GM19238 (cell line): ENCODE results near the gene CAPN10.

Experiments
- DNase-seq: peaks from one replicate; pipeline ENCODE4 v3.0.0; 2011; ENCODE audit warnings: low spot score; ENCODE audit not compliant: insufficient read length

The CAPN10 gene

DNA sequence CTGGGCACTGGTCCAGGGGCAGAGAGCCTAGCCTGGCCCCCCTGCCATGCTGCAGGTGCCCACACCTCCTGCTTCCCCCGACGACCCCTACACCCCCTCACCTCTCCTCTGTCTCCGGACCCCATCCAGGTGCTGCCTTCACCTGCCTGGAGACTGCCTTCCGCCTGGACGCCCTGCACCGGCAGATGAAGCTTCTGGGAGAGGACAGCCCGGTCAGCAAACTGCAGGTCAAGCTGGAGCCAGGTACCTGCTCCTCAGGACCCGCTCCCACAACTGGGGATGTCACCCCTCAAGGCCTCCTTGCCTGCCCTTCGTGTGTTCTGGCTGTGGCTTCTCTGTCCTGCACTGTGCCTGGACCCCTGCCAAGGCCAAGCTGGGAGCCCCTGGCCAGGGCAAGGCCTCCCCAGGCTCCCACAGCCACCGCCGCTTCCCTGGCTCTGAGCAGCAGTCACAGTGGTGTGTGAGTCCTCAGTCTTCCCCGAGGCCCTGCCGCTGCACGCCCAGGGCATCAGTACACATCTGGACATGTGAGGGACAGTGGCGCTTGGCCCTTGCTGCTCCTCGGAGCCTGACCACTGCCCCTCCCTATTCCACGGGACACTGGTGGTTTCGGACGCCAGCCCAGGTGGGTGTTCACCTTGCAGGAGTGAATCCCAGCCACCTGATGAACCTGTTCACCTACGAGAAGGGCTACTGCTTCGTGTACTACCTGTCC, 12.0 kb upstream of the CAPN10 start:
- no peak for DNase-seq

GRCh38 chr2:240575101-240575965, 11.2 kb upstream of the CAPN10 start:
- DNase-seq, result no peak

- DNase-seq, result no peak
Measured at GRCh38 chr2:240576036-240576435, 10.5 kb upstream of the CAPN10 start.

- DNase-seq, result no peak
Measured at GRCh38 chr2:240576436-240577205, 9.9 kb upstream of the CAPN10 start.

DNA sequence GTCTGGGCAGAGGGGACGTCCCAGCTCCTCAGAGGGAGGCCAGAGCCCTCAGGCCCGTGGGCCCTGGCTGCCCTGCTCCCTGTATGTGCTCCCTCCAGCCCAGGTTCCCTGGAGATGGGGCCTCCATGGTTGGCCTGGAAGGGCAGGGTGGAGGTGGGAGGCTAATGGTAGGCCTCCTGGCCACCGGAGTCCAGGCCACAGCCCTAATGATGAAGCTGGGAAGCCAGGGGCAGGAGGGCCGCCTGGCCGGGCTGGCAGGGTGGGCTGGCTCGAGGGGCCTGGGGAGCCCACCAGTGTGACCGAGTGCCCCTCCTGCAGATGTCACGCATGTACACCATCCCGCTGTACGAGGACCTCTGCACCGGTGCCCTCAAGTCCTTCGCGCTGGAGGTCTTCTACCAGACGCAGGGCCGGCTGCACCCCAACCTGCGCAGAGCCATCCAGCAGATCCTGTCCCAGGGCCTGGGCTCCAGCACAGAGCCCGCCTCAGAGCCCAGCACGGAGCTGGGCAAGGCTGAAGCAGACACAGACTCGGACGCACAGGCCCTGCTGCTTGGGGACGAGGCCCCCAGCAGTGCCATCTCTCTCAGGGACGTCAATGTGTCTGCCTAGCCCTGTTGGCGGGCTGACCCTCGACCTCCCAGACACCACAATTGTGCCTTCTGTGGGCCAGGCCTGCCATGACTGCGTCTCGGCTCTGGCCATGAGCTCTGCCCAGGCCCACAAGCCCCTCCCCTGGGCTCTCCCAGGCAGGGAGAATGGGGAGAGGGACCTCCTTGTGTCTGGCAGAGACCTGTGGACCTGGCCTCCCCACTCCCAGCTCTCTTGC, 9.0 kb upstream of the CAPN10 start:
- no peak for DNase-seq

DNA sequence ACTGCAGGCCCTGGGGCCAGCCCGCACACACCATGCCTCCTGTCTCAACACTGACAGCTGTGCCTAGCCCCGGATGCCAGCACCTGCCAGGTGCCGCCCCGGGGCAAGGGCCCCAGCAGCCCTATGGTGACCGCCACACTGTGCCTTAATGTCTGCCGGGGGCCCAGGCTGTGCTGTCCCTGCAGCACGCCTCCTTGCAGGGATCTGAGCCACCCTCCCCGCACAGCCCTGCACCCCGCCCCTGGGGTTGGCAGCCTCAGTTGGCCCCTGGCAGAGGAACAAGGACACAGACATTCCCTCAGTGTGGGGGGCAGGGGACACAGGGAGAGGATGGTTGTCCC, 8.5 kb upstream of the CAPN10 start:
- no peak for DNase-seq

GRCh38 chr2:240578488-240578887, 8.0 kb upstream of the CAPN10 start:
- no peak for DNase-seq

DNA sequence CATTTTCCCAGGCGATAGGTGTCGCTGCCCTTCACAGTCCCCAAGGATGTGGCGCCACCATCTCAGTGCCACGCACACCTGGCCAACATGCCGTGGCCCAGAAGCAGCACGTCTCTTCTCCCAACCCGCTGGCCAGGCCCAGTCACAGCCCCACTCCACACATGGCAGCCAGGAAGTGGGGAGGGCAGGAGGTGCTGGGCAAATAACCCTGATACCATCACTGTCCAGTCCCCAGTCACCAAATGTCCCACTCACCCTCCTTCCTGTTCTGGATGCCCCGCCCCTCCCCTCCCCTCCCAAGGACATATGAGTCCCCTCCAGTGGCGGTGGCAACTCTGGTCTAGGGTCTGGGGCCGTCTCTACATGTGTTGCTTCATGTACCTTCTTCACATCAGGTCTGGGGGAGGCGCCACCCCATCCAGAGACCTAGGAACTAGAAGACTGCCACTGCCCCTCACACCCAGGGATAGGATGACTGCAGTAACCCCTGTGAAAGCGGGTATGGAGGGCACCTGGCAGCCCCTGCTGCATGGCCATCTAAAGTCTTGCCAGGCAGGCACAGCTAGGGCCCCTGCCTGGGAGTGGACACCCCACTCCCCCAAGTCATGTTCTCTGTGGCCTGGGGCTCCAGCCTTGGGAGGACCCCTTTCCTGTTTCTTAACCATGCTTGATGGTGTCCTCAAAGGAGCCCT, 7.3 kb upstream of the CAPN10 start:
- no peak for DNase-seq

GRCh38 chr2:240579771-240580614, 6.5 kb upstream of the CAPN10 start:
- DNase-seq, result no peak

DNA sequence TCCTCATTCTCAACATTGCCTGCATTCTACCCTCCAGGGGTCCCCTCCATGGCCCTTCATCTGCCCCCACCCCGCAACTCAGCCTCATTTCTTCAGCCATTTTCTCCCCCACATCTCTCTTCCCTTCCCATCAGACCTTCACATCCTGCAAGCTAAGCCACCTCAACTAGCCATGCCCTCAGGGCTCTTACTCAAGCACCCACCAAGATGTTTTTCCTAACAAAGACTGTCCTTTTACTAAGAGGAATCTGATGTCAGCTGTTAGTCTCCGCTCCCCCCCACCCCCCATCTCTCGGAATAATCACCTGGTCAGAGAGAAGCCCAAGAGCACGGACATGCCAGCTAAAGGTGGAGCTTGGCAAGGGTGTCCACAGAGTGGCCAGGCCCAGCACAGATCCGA, 4.7 kb upstream of the CAPN10 start:
- DNase-seq, result no peak

GRCh38 chr2:240582781-240583180, 3.8 kb upstream of the CAPN10 start:
- DNase-seq, result no peak

GRCh38 chr2:240583774-240584173, 2.8 kb upstream of the CAPN10 start:
- no peak for DNase-seq

GRCh38 chr2:240584486-240585031, 2.0 kb upstream of the CAPN10 start:
- DNase-seq, result peak; percentile 57

DNA sequence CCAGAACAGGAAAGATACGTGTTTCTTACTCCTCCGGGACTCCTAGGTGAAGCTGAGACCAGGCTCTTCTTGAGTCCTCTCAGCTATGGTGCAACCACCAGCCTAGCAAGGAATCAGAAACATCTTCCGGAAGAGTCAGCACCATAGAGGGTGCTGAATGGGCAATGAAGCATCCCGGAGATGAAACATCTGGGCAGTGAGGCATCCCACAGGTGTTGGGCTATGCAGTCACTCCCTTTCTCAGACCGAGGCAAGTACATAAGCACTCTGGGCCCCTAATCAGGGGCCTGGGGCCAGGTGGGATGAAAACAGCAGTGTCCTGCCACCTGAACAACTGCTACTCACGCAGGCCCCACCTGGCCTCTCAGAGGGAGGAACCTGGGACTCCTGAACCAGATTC, 1.4 kb upstream of the CAPN10 start:
- DNase-seq, result peak; percentile 51

DNA sequence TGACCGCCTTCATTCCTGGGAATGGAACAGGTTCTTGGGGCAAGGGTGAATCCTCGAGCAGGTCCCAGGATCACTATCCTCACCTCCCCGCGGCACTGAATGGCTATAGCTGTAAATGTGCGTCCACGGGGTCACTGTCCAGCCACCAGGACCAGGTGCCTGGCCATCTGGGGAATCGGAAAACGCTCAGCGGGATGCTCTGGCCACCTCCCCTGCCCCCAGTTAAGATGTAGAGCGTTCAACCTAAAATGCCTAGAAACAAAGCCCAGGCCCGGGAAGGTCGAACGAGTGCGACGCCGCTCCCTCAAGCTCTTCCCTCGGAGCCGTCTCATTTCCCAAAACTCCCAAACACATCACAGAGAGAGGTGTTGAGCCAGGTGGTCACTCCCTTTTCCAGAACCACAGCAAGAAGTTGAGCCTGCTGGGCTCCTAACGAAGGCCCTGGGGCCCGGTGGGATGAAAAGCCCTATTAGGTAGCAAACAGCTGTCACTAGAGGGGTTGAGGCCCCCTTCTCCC, 795 bp upstream of the CAPN10 start:
- DNase-seq, result no peak

- DNase-seq, result peak; percentile 62
Measured at GRCh38 chr2:240586919-240587800, 626 bp downstream of the CAPN10 start.

DNA sequence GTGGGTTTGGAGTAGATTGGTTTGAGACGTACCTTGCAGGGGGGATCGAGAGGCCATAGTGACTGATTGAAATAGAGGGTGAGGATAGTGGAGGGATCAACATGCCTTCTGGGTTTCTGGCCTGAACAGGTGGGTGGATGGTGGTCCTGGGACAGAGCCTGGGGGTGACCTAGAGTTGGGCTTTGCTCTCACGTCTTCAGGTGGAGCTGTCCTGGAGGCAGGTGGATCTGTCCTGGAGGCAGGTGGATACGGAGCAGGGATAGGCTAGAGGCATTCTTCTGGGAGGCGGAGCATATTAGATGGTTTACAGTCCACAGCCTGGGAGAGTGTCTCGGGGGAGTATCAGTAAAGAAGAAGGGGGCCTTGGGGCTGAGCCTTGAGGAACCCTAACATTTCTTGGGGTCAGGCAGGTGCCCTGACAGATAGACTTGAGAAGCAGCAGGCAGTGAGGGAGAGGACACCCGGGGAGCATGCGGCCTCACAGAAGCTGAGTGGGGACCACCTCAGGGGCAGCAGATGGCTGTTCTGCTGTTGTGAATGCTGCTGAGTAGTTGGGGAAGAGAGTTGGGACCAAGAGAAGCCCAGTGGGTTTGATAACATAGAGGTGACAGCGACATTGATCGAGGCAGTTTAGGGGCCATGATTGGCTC, 1.6 kb downstream of the CAPN10 start:
- no peak for DNase-seq

DNA sequence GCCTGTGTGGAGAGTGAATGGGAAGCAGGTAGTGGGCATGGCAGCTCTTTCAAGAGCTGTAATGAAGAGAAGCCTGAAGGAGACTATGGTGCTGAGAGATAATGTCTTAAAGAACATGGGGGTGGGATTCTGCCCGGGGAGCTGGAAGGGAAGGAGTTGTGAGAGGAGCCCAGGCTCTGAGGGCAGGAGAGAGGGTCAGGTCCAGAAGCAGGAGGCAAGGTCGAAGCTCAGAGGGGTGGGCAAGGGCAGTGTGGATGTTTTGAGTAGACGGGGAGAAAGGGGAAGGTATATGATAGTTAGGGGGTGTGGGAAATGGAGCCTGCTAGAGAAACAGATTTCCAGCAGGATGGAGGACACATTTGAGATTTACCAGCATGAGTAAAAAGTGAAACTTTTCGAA, 2.1 kb downstream of the CAPN10 start:
- DNase-seq, result no peak
